ENCODE measurements around the gene PACSIN2. TPM values are rescaled to one million over a fixed set of nuclear protein-coding genes. Genes with fewer than 3 reads are reported as not detected.

PACSIN2 gene
- total RNA-seq, 6 experiments from 2014 or later: 21.4 to 67.0 (median 47.1) TPM

DNA sequence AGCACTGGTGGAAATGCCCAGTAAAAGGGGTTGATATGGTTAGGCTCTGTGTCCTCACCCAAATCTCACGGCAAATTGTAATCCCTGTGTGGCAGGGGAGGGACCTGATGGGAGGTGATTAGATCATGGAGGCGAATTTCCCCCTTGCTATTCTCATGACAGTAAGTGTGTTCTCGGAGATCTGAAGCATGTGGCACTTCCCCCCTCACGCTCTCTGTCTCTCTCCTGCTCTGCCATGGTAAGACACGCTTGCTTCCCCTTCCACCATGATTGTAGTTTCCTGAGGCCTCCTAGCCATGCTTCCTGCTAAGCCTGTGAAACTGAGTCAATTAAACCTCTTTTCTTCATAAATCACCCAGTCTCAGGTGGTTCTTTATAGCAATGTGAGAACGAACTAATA lies 37.4 kb downstream of the PACSIN2 start:
- Histone ChIP-seq H3K4me3 (no peak overlapping the region), H3K9me3 (no peaks in the 10 kb centered on the region), H3K27me3 (no peaks in the 10 kb centered on the region), H3K36me3 (no peaks in the 10 kb centered on the region), H3K27ac (no peak overlapping the region), H3K4me1 (peaks cover 0 to 22% (median 7%) of the 10 kb centered on the region in 4 donors)
- DNase-seq (no peak), ATAC-seq (peak in 3 of 4 donors; percentile 18 to 50 (median 22))
- intact Hi-C loops (cut with DNase I): no loop called here
- 82% methylated on average over 5 of the region's 6 CpGs for WGBS (ENCODE audit: insufficient coverage, low coverage, low lambda C conversion rate, missing lambda C conversion rate)
- no peak for TF ChIP-seq POLR2A (IDR thresholded peaks at IDR 0.05)
- TF ChIP-seq, protein P1, sequence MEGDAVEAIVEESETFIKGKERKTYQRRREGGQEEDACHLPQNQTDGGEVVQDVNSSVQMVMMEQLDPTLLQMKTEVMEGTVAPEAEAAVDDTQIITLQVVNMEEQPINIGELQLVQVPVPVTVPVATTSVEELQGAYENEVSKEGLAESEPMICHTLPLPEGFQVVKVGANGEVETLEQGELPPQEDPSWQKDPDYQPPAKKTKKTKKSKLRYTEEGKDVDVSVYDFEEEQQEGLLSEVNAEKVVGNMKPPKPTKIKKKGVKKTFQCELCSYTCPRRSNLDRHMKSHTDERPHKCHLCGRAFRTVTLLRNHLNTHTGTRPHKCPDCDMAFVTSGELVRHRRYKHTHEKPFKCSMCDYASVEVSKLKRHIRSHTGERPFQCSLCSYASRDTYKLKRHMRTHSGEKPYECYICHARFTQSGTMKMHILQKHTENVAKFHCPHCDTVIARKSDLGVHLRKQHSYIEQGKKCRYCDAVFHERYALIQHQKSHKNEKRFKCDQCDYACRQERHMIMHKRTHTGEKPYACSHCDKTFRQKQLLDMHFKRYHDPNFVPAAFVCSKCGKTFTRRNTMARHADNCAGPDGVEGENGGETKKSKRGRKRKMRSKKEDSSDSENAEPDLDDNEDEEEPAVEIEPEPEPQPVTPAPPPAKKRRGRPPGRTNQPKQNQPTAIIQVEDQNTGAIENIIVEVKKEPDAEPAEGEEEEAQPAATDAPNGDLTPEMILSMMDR (IDR thresholded peaks at IDR 0.05): no peak

DNA sequence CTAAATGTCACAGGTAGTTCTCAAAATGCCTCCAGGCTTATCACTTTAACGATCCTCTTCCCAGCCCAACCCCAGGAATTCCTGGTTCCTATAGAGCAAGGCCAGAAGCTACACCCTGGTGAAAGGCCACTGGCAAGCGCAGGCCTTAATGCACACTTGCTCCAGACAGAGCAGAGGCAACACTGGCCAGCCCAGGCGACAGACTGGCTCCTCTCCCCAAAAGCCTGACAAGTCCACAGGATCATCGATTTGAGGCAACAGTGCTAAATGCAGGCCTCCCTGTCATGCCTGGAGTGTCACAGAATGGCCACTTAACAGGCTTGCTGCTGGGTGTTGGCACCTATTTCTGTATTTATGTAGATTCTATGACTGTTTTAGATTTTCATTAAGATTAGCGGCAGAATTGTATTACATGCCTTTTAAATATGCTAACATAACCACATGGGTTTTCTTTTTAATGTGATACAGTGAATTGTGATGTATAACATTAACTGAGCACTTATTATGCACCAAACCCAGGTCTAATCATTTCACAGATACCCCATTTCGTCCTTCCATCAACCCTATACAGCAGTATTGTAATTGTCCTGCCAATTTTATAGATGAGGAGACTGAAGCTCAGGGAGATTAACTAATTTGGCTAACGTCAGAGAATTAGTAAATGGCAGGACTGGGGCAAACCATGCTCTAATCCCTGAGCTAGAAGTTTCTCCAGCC lies 38.6 kb downstream of the PACSIN2 start:
- ATAC-seq (no peak), DNase-seq (no peak)
- intact Hi-C loops (cut with DNase I): no loop called here
- no peaks in the 10 kb centered on the region for H3K36me3 ChIP-seq
- no peaks in the 10 kb centered on the region for H3K27me3 ChIP-seq
- peaks cover 0 to 25% (median 8%) of the 10 kb centered on the region in 4 donors for H3K4me1 ChIP-seq
- TF ChIP-seq, protein P1 (IDR thresholded peaks at IDR 0.05): no peak
- no peak for TF ChIP-seq POLR2A (IDR thresholded peaks at IDR 0.05)
- H3K4me3 ChIP-seq: no peak overlapping the region
- 78% methylated on average over 4 of the region's 7 CpGs for WGBS (ENCODE audit: insufficient coverage, low coverage, low lambda C conversion rate, missing lambda C conversion rate)
- H3K9me3 ChIP-seq: no peaks in the 10 kb centered on the region
- H3K27ac ChIP-seq: no peak overlapping the region

DNA sequence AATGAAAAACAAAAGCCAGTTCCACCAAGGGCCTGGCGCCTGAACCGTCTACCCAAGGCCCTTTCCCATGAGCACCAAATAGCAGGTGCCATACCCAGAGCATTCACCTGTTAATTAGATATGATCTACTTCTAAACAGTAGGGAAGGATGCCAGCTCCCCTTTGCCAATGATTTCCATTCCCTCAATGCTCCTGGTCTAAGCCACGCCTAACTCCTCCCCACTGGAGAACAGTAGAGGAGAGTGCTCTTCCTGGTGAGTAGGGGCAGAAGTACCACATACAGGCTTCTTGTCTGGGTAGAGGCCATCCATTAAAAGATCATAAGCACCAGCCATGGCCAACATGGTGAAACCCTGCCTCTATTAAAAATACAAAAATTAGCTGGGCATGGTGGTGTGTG lies 40.7 kb downstream of the PACSIN2 start:
- DNase-seq (no peak), ATAC-seq (no peak)
- WGBS (ENCODE audit: insufficient coverage, low coverage, low lambda C conversion rate, missing lambda C conversion rate): 100% methylated on average over 3 of the region's 3 CpGs

DNA sequence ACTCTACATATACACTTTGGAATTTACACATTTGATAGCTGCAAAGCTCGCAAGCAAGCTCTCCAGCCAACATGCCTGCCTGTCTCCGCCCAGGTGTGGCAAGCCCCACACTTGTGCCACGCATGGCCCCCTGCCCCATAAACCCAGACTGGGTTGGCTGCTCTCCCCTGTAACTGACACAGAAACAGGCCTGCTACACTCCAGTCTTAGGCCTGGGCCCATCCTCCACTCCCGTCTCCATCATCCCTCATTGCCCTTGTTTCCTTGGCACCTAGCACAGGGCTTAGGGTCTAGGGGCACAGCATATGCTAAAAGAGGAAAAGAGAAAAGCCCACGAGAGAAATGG lies 41.4 kb downstream of the PACSIN2 start:
- no peaks in the 10 kb centered on the region for H3K27me3 ChIP-seq
- H3K4me3 ChIP-seq: no peak overlapping the region
- ATAC-seq (peak in 3 of 4 donors; percentile 5 to 7 (median 5)), DNase-seq (no peak)
- WGBS (ENCODE audit: insufficient coverage, low coverage, low lambda C conversion rate, missing lambda C conversion rate): 65% methylated on average over 5 of the region's 5 CpGs
- H3K4me1 ChIP-seq: peaks cover 0 to 23% (median 8%) of the 10 kb centered on the region in 4 donors
- H3K27ac ChIP-seq: peak overlapping the region in 2 of 3 donors; percentile 27 to 65
- intact Hi-C loops (cut with DNase I): no loop called here
- H3K36me3 ChIP-seq: no peaks in the 10 kb centered on the region
- H3K9me3 ChIP-seq: no peaks in the 10 kb centered on the region
- no peak for TF ChIP-seq POLR2A (IDR thresholded peaks at IDR 0.05)
- TF ChIP-seq, protein P1 (IDR thresholded peaks at IDR 0.05): no peak

More for the DNA sequence above, 40.7 kb downstream of the PACSIN2 start:
- Histone ChIP-seq H3K4me1 (peaks cover 0 to 25% (median 8%) of the 10 kb centered on the region in 4 donors), H3K27me3 (no peaks in the 10 kb centered on the region), H3K9me3 (no peaks in the 10 kb centered on the region), H3K36me3 (no peaks in the 10 kb centered on the region), H3K27ac (no peak overlapping the region), H3K4me3 (no peak overlapping the region)
- TF ChIP-seq, protein P1 (IDR thresholded peaks at IDR 0.05): no peak
- TF ChIP-seq POLR2A (IDR thresholded peaks at IDR 0.05): no peak
- intact Hi-C loops (cut with DNase I): no loop called here
